Superior temporal gyrus (tissue), 1 donor: ENCODE data around the gene LPCAT1.
"Not testable (repeated sequence)": the region's sequence is repeated elsewhere in the genome, so short reads cannot be mapped to it uniquely, and the experiment has no call there.

Experiments
- DNase-seq: peaks from one replicate; pipeline ENCODE4 v3.0.0-alpha.2; 2016; ENCODE audit errors: extremely low spot score

Gene LPCAT1

GRCh38 chr5:1466631-1467265 lies 57.0 kb downstream of the LPCAT1 start:
- no peak for DNase-seq

GRCh38 chr5:1465966-1466471 lies 57.7 kb downstream of the LPCAT1 start:
- no peak for DNase-seq

GRCh38 chr5:1465117-1465516 lies 58.6 kb downstream of the LPCAT1 start:
- no peak for DNase-seq

GRCh38 chr5:1464511-1464910 lies 59.2 kb downstream of the LPCAT1 start:
- DNase-seq: no peak

- DNase-seq: no peak
Measured at GRCh38 chr5:1464096-1464446, 59.7 kb downstream of the LPCAT1 start.

- no peak for DNase-seq
Measured at GRCh38 chr5:1463326-1464095, 60.2 kb downstream of the LPCAT1 start.

- DNase-seq: no peak
Measured at GRCh38 chr5:1462358-1462757, 61.4 kb downstream of the LPCAT1 start.

GRCh38 chr5:1461396-1461795 lies 62.4 kb downstream of the LPCAT1 start:
- no peak for DNase-seq

GRCh38 chr5:1460054-1460682 lies 63.6 kb downstream of the LPCAT1 start:
- DNase-seq: no peak

GRCh38 chr5:1459435-1459834 lies 64.3 kb downstream of the LPCAT1 start:
- DNase-seq: not testable (repeated sequence)

- not testable (repeated sequence) for DNase-seq
Measured at GRCh38 chr5:1456110-1456881, 67.5 kb downstream of the LPCAT1 start.

GRCh38 chr5:1453613-1454012 lies 70.1 kb downstream of the LPCAT1 start:
- DNase-seq: no peak

GRCh38 chr5:1449081-1449630 lies 74.6 kb downstream of the LPCAT1 start:
- DNase-seq: no peak

GRCh38 chr5:1448511-1449011 lies 75.2 kb downstream of the LPCAT1 start:
- DNase-seq: no peak

- no peak for DNase-seq
Measured at GRCh38 chr5:1447671-1448361, 75.9 kb downstream of the LPCAT1 start.

- no peak for DNase-seq
Measured at GRCh38 chr5:1446602-1447343, 77.0 kb downstream of the LPCAT1 start.

- no peak for DNase-seq
Measured at GRCh38 chr5:1445689-1446601, 77.8 kb downstream of the LPCAT1 start.

- no peak for DNase-seq
Measured at GRCh38 chr5:1445313-1445688, 78.5 kb downstream of the LPCAT1 start, which contains the start of gene SLC6A3. Gene SLC6A3 (minus strand): TSS chr5:1445440. CDS start chr5:1443197, 2,243 bp downstream.
